Heart left ventricle (tissue), 13 donors: ENCODE measurements around the gene NAP1L4.

ENCODE experiments used
- CTCF ChIP-seq, 12 donors: fragments of 200-600 bp; sonication (generic) in 4 of 12; IDR thresholded peaks; one replicate each; pipeline versions ENCODE4 v1.5.0 to v1.8.0; 2018 to 2022; ENCODE audit warnings: antibody characterized with exemption in 12 of 12, mild to moderate bottlenecking in 5 of 12
- POLR2A ChIP-seq, 2 donors: fragments of 450-650 bp; IDR thresholded peaks; one replicate each; pipeline ENCODE4 v1.6.1; 2017; ENCODE audit warnings: antibody characterized with exemption in 2 of 2, mild to moderate bottlenecking in 2 of 2, moderate library complexity in 2 of 2
- donor health status: ischemic (EF 13 %, LVEDD 7.1; RV severe dilation, severe dysfunction).
- donor health status: DM: no; HTN: yes; CAD: no.
- donor health status: DM: no; HTN: no; CAD: no.
- donor health status: ischemic (EF 25% LVEDD 6.9; RV normal size, moderate dysfunction).
- donor health status: ischemic (EF 25% LVEDD 5.7; RV mildly dilated, moderate dysfunction).
- donor health status: ischemic (EF 35%, LVEDD 5.7; RV mildly dilated, moderate dysfunction).
- donor health status: nonischemic (EF 11% LVEDD 7.7; RV severe dilation, severe dysfunction).
- donor health status: DM: yes; HTN: yes; CAD: no.
- donor health status: PGD.
- donor health status: ischemic (EF 29% LVEDD 5.4; RV normal size, mild dysfunction).
- donor health status: nonischemic (EF 23%, LVEDD 6.1; RV moderate dilation, normal function).

GRCh38 chr11:2942447-2942846 is 49.7 kb downstream of the NAP1L4 start:
- no peak for TF ChIP-seq POLR2A (IDR thresholded peaks at IDR 0.05)
- TF ChIP-seq CTCF (IDR thresholded peaks at IDR 0.05) = no peak
